Measurements from ENCODE around the gene SLX9.

GRCh38 chr21:44996096-44996495 lies 56.3 kb downstream of the SLX9 start:
- TF ChIP-seq POLR2A (IDR thresholded peaks at IDR 0.05; ENCODE audit: low read depth, low read length) = no peak
- TF ChIP-seq POLR2AphosphoS5 (IDR thresholded peaks at IDR 0.05; ENCODE audit: low read depth, low read length) = no peak
- no peak for TF ChIP-seq TAF1 (IDR thresholded peaks at IDR 0.05; ENCODE audit: borderline replicate concordance, low read depth, low read length)
